Measurements from ENCODE around the gene AJAP1. TPM values are rescaled to one million over a fixed set of nuclear protein-coding genes. Genes with fewer than 3 reads are reported as not detected.
A peak's percentile ranks its signal among the peaks of the same experiment; 100 is the strongest.

AJAP1 gene
- total RNA-seq, 5 donors from 2014 or later (not counting 1 experiment from before 2014, with no cell fraction given), result 0.44 to 4.4 (median 0.61) TPM

GRCh38 chr1:4647391-4647790 is 7.0 kb upstream of the AJAP1 start:
- 92% methylated on average over 1 of the region's 1 CpG for WGBS (ENCODE audit: insufficient coverage)
- peaks cover 0 to under 1% of the 10 kb centered on the region in 2 experiments for H3K4me1 ChIP-seq (ENCODE audit: control insufficient read depth in 1 of 2, extremely low read depth in 1 of 2, insufficient read depth in 2 of 2, low read length in 2 of 2)
- H3K27me3 ChIP-seq (replicated peaks in 1 of 2; ENCODE audit: control insufficient read depth in 2 of 2, extremely low read depth in 1 of 2, insufficient read depth in 2 of 2, low read length in 1 of 2), result peaks cover 0 to 20% of the 10 kb centered on the region in 2 experiments
- no peaks in the 10 kb centered on the region for H3K36me3 Mint-ChIP-seq
- H3K4me3 Mint-ChIP-seq, result no peak overlapping the region
- no peak overlapping the region for H3K4me3 ChIP-seq (ENCODE audit: control insufficient read depth in 1 of 2, extremely low read depth in 1 of 2, low read length in 1 of 2)
- no peaks in the 10 kb centered on the region for H3K9me3 Mint-ChIP-seq
- H3K4me1 Mint-ChIP-seq, result no peaks in the 10 kb centered on the region
- POLR2A ChIA-PET, result no interaction called here
- H3K27ac ChIP-seq (ENCODE audit: low read length), result no peak overlapping the region
- CTCF ChIA-PET, result no interaction called here
- peaks cover 6 to 9% of the 10 kb centered on the region in 2 donors for H3K27me3 Mint-ChIP-seq
- DNase-seq, result no peak
- no peaks in the 10 kb centered on the region for H3K9me3 ChIP-seq
- no peak for ATAC-seq (replicated peaks in 1 of 4)
- H3K36me3 ChIP-seq (ENCODE audit: control insufficient read depth in 2 of 2, extremely low read depth in 1 of 2, insufficient read depth in 1 of 2, low read length in 1 of 2), result no peaks in the 10 kb centered on the region
- H3K27ac Mint-ChIP-seq, result no peak overlapping the region

- Mint-ChIP-seq H3K9me3 (no peaks in the 10 kb centered on the region), H3K27ac (no peak overlapping the region), H3K36me3 (no peaks in the 10 kb centered on the region), H3K4me3 (no peak overlapping the region), H3K4me1 (no peaks in the 10 kb centered on the region), H3K27me3 (peaks cover 6 to 8% of the 10 kb centered on the region in 2 donors)
- 97% methylated on average over 2 of the region's 2 CpGs for WGBS (ENCODE audit: insufficient coverage)
- POLR2A ChIA-PET, result no interaction called here
- ATAC-seq (replicated peaks in 1 of 4) (no peak), DNase-seq (no peak)
- Histone ChIP-seq H3K36me3 (ENCODE audit: control insufficient read depth in 2 of 2, extremely low read depth in 1 of 2, insufficient read depth in 1 of 2, low read length in 1 of 2) (no peaks in the 10 kb centered on the region), H3K27ac (ENCODE audit: low read length) (no peak overlapping the region), H3K27me3 (replicated peaks in 1 of 2; ENCODE audit: control insufficient read depth in 2 of 2, extremely low read depth in 1 of 2, insufficient read depth in 2 of 2, low read length in 1 of 2) (peaks cover 0 to 32% of the 10 kb centered on the region in 2 experiments), H3K9me3 (no peaks in the 10 kb centered on the region), H3K4me1 (ENCODE audit: control insufficient read depth in 1 of 2, extremely low read depth in 1 of 2, insufficient read depth in 2 of 2, low read length in 2 of 2) (peaks cover 0 to 9% of the 10 kb centered on the region in 2 experiments), H3K4me3 (ENCODE audit: control insufficient read depth in 1 of 2, extremely low read depth in 1 of 2, low read length in 1 of 2) (no peak overlapping the region)
- CTCF ChIA-PET, result no interaction called here
Measured at GRCh38 chr1:4648657-4649056, 5.8 kb upstream of the AJAP1 start.

GRCh38 chr1:4650481-4650880 is 3.9 kb upstream of the AJAP1 start:
- H3K27me3 Mint-ChIP-seq, result peaks cover 6 to 11% of the 10 kb centered on the region in 2 donors
- peaks cover 0 to 9% of the 10 kb centered on the region in 2 experiments for H3K4me1 ChIP-seq (ENCODE audit: control insufficient read depth in 1 of 2, extremely low read depth in 1 of 2, insufficient read depth in 2 of 2, low read length in 2 of 2)
- H3K27me3 ChIP-seq (replicated peaks in 1 of 2; ENCODE audit: control insufficient read depth in 2 of 2, extremely low read depth in 1 of 2, insufficient read depth in 2 of 2, low read length in 1 of 2), result peaks cover 0 to 38% of the 10 kb centered on the region in 2 experiments
- 60% methylated on average over 3 of the region's 8 CpGs for WGBS (ENCODE audit: insufficient coverage)
- DNase-seq, result no peak
- no peak overlapping the region for H3K4me3 Mint-ChIP-seq
- no peak overlapping the region for H3K27ac Mint-ChIP-seq
- no peaks in the 10 kb centered on the region for H3K9me3 ChIP-seq
- ATAC-seq (replicated peaks in 1 of 4), result no peak
- no peak overlapping the region for H3K4me3 ChIP-seq (ENCODE audit: control insufficient read depth in 1 of 2, extremely low read depth in 1 of 2, low read length in 1 of 2)
- no peaks in the 10 kb centered on the region for H3K36me3 ChIP-seq (ENCODE audit: control insufficient read depth in 2 of 2, extremely low read depth in 1 of 2, insufficient read depth in 1 of 2, low read length in 1 of 2)
- POLR2A ChIA-PET, result no interaction called here
- H3K27ac ChIP-seq (ENCODE audit: low read length), result no peak overlapping the region
- no peaks in the 10 kb centered on the region for H3K36me3 Mint-ChIP-seq
- no peaks in the 10 kb centered on the region for H3K9me3 Mint-ChIP-seq
- H3K4me1 Mint-ChIP-seq, result no peaks in the 10 kb centered on the region
- CTCF ChIA-PET, result no interaction called here

GRCh38 chr1:4650981-4651380 is 3.4 kb upstream of the AJAP1 start:
- Mint-ChIP-seq H3K27ac (no peak overlapping the region), H3K9me3 (no peaks in the 10 kb centered on the region), H3K4me3 (no peak overlapping the region), H3K4me1 (no peaks in the 10 kb centered on the region), H3K36me3 (no peaks in the 10 kb centered on the region), H3K27me3 (peaks cover 6 to 12% of the 10 kb centered on the region in 2 donors)
- Histone ChIP-seq H3K4me1 (ENCODE audit: control insufficient read depth in 1 of 2, extremely low read depth in 1 of 2, insufficient read depth in 2 of 2, low read length in 2 of 2) (peaks cover 0 to 9% of the 10 kb centered on the region in 2 experiments), H3K9me3 (no peaks in the 10 kb centered on the region), H3K27ac (ENCODE audit: low read length) (no peak overlapping the region), H3K27me3 (replicated peaks in 1 of 2; ENCODE audit: control insufficient read depth in 2 of 2, extremely low read depth in 1 of 2, insufficient read depth in 2 of 2, low read length in 1 of 2) (peaks cover 0 to 41% of the 10 kb centered on the region in 2 experiments), H3K4me3 (ENCODE audit: control insufficient read depth in 1 of 2, extremely low read depth in 1 of 2, low read length in 1 of 2) (no peak overlapping the region), H3K36me3 (ENCODE audit: control insufficient read depth in 2 of 2, extremely low read depth in 1 of 2, insufficient read depth in 1 of 2, low read length in 1 of 2) (no peaks in the 10 kb centered on the region)
- no CpG with 5 or more reads among the region's 8 CpGs for WGBS (ENCODE audit: insufficient coverage)
- ATAC-seq (replicated peaks in 1 of 4), result no peak
- POLR2A ChIA-PET, result interaction anchor here in 1 of 2 donors (0.7 kb wide), 1 partner anchor 948 kb away, joined by 3 read pairs; no protein-coding TSS in a partner anchor
- CTCF ChIA-PET, result no interaction called here
- no peak for DNase-seq

- CTCF ChIA-PET, result no interaction called here
- H3K4me3 ChIP-seq (ENCODE audit: control insufficient read depth in 1 of 2, extremely low read depth in 1 of 2, low read length in 1 of 2), result no peak overlapping the region
- H3K27me3 ChIP-seq (replicated peaks in 1 of 2; ENCODE audit: control insufficient read depth in 2 of 2, extremely low read depth in 1 of 2, insufficient read depth in 2 of 2, low read length in 1 of 2), result peaks cover 3 to 51% of the 10 kb centered on the region in 2 experiments
- H3K4me1 Mint-ChIP-seq, result peaks cover 0 to 7% (median 7%) of the 10 kb centered on the region in 3 donors
- H3K36me3 ChIP-seq (ENCODE audit: control insufficient read depth in 2 of 2, extremely low read depth in 1 of 2, insufficient read depth in 1 of 2, low read length in 1 of 2), result no peaks in the 10 kb centered on the region
- H3K4me1 ChIP-seq (ENCODE audit: control insufficient read depth in 1 of 2, extremely low read depth in 1 of 2, insufficient read depth in 2 of 2, low read length in 2 of 2), result peaks cover 0 to 9% of the 10 kb centered on the region in 2 experiments
- H3K27ac Mint-ChIP-seq, result no peak overlapping the region
- DNase-seq (peak in 33 of 35 experiments; percentile 7 to 66 (median 39)), ATAC-seq (replicated peaks in 1 of 4) (peak; percentile 57 to 78 (median 70))
- peaks cover 19 to 29% of the 10 kb centered on the region in 2 donors for H3K27me3 Mint-ChIP-seq
- no peaks in the 10 kb centered on the region for H3K9me3 Mint-ChIP-seq
- no peaks in the 10 kb centered on the region for H3K9me3 ChIP-seq
- no peaks in the 10 kb centered on the region for H3K36me3 Mint-ChIP-seq
- no peak overlapping the region for H3K4me3 Mint-ChIP-seq
- 17% methylated on average over 25 of the region's 31 CpGs for WGBS (ENCODE audit: insufficient coverage)
- POLR2A ChIA-PET, result no interaction called here
- no peak overlapping the region for H3K27ac ChIP-seq (ENCODE audit: low read length)
Measured at GRCh38 chr1:4652631-4653327, 1.6 kb upstream of the AJAP1 start.

GRCh38 chr1:4653328-4653660 is 1.1 kb upstream of the AJAP1 start:
- POLR2A ChIA-PET, result no interaction called here
- Histone ChIP-seq H3K27me3 (replicated peaks in 1 of 2; ENCODE audit: control insufficient read depth in 2 of 2, extremely low read depth in 1 of 2, insufficient read depth in 2 of 2, low read length in 1 of 2) (peaks cover 7 to 56% of the 10 kb centered on the region in 2 experiments), H3K9me3 (no peaks in the 10 kb centered on the region), H3K27ac (ENCODE audit: low read length) (no peak overlapping the region), H3K4me1 (ENCODE audit: control insufficient read depth in 1 of 2, extremely low read depth in 1 of 2, insufficient read depth in 2 of 2, low read length in 2 of 2) (peaks cover 0 to 9% of the 10 kb centered on the region in 2 experiments), H3K4me3 (ENCODE audit: control insufficient read depth in 1 of 2, extremely low read depth in 1 of 2, low read length in 1 of 2) (no peak overlapping the region), H3K36me3 (ENCODE audit: control insufficient read depth in 2 of 2, extremely low read depth in 1 of 2, insufficient read depth in 1 of 2, low read length in 1 of 2) (no peaks in the 10 kb centered on the region)
- no peak for DNase-seq
- Mint-ChIP-seq H3K36me3 (no peaks in the 10 kb centered on the region), H3K27me3 (peaks cover 19 to 34% of the 10 kb centered on the region in 2 donors), H3K9me3 (no peaks in the 10 kb centered on the region), H3K27ac (no peak overlapping the region), H3K4me1 (peaks cover 0 to 7% (median 7%) of the 10 kb centered on the region in 3 donors), H3K4me3 (peak overlapping the region in 1 of 3 donors; percentile 24)
- 33% methylated on average over 6 of the region's 9 CpGs for WGBS (ENCODE audit: insufficient coverage)
- CTCF ChIA-PET, result interaction anchor here in 1 of 2 donors (0.8 kb wide), 1 partner anchor 13 kb away, joined by 3 read pairs; no protein-coding TSS in a partner anchor
- ATAC-seq (replicated peaks in 1 of 4), result no peak

All from T-cell (primary cell).